Nucleus accumbens (tissue), 56 donors: Measurements from ENCODE around the gene AVL9.
"Not testable (repeated sequence)": the region's sequence is repeated elsewhere in the genome, so short reads cannot be mapped to it uniquely, and the experiment has no call there.

ENCODE experiments used
- DNase-seq, 56 donors: peaks; one replicate each; lab custom pipeline; 2025; lab: John Stamatoyannopoulos, UW

Gene AVL9

DNA sequence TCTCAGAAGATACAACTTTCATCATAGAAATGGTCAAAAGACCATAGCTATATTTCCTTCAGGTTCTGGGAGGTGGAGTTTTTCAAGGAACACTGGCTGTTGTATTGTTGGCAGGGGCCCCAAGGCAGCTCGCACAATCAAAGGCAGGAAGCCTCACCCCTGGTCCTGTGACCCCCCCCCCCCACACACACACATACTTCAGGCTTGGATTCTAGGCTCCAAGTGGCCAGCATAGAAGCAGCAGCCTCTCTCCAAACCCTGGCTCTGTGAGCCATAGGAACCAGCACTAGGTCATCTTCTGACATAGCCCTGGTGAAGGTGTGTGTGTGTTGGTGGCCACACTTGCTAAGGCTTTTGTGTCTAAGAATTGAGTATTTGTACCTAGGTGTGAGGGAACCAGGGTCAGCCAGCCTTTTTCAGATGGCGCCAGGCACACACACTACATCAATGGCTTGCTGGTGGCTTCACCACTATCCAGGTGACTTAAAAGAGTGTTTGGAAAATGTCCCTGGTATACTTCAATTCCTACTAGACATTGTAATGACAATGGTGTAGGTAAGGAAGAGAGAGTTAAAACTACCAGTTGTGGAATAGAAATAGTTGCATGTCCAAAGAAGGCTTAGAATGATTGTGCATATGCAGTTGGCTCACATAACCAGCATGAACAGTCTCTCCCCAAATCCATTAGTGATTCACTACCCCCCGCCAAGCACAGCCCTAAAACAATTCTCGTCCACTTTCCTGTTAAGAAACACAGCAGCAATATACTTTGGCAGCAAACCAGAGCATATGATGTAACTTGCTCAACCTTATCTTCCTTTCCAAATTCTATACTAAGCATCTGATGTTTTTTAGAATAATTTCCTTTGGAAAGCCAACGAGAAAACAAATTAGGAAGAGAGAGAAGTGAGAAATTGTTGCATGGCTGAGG lies 91.3 kb downstream of the AVL9 start:
- DNase-seq = no peak

DNA sequence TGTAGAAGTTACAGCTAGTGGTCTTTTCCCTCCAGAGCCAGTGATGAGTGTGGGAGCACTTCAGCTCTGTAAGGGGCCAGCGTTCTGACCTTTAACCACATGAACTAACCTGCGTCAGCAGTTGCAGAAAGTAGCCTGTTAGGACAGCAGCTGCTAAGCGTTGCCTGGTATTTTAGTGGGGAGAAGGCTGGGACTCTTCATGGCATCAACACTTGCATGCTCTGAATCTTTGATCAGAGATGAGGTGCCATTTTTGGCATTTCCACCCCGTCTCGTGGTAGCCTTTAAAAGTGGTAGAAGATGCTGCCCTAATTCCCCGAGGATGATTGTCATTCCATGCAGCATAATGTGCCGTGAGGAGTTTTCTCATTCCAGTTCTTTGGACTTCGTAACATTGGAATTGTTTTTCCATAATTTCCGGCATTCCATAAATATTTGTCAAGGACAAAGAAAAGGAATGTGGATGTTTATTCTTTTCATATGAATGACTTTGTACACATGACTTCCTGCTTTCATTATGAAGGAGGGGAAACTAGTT lies 92.2 kb downstream of the AVL9 start:
- DNase-seq = no peak

DNA sequence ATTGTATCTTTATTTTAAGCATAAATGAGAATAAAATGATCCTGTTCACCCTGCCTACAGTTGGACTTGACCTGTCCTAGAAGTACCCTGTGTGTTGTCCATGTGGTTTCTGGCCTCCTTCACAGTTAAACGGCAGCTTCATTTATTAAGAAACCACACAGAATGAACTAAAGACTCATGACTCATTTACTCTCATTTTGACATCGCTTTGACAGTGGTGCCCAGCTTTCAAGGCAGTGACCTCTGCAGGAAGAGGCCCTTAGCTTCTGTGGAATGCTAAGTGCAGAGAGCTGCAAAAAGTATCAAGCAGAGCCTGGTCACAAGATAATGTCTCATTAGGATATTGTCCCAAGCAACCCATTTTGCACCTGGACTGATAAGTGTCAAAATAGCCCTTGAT lies 93.4 kb downstream of the AVL9 start:
- no peak for DNase-seq

DNA sequence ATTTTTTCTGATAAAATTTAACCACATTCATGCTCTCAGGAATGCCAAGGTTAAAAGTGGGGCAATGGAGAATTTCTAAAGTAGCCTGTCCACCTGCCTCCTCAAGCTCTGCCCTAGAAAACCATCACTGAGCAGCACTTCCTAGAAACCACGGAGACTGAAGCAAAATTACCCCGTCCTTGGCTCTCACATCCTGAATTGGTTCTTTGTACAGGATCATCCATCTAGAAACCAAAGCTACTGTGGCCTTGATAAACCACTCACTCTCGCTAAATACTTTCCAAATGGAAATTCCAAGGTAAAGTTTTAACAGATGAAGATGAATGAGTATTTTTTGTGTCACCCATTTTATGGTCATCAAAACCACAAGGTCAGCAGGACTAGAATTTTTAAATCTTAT lies 96.6 kb downstream of the AVL9 start:
- DNase-seq = peak in 2 of 56 donors; percentile 5 to 10

DNA sequence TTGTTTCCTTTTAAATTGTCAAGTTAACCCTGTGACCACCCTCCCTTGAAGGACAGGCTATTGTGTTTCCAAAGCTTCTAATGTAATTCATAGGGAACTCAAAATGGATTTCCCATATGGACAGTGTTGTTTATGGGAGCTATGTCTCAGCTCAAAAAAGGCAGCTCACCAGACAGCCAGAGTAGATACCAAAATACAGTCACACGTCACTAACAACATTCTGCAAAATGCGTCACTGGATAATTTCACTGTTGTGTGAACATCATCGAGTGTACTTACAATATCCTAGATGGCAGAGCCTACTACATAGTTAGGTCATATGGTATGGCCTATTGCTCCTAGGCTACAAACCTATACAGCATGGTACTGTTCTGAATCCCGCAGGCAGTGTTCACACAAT lies 97.4 kb downstream of the AVL9 start:
- no peak for DNase-seq

DNA sequence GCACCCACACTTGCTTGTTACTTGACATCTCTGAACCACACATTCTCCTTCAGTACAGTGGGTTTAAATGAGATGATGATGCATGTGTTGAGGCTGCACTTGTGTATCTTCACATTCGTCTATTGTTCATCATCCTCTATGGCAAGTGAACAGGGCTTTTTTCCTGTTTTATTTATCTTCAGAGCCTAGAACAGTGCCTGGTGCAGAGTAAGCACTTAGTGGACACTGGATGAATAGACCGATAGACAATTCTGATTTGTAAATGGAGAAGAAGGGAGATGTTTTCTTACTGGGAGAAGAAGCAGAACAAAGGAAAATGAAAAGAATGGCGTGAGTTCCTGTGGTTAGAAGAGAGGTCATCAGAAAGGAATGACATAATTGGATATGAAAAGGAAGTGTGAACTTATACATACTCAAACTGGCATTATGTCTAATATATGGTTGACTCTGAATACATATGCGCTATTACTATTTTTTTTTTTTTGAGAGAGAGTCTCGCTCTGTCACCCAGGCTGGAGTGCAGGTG lies 99.7 kb downstream of the AVL9 start:
- DNase-seq = no peak

DNA sequence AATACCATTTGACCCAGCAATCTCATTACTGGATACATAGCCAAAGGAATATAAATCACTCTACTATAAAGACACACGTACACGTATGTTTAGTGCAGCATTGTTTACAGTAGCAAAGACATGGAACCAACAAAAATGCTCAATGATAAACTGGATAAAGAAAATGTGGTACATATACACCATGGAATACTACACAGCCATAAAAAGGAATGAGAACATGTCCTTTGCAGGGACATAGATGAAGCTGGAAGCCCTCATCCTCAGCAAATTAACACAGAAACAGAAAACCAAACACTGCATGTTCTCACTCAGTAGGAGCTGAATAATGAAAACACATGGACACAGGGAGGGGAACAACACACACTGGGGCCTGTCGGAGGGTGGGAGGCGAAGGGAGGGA lies 105.9 kb downstream of the AVL9 start:
- not testable (repeated sequence) for DNase-seq

DNA sequence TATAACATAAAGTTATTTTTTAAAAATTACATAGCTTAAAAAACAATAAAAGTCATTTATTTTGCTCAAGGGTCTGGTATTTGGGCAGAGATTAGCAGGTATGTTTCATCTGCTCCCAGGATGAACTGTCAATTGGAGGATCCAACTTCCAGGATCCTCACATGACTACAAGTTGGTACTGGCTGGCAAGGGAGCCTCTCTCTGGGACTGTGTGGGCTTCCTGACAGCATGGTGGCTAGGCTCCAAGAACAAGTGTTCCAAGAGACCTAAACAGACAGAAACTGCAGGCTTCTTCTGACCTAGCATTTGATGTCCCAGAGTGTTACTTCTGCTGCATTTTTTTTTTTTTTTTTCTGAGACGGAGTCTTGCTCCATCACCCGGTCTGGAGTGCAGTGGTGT lies 107.2 kb downstream of the AVL9 start:
- no peak for DNase-seq

DNA sequence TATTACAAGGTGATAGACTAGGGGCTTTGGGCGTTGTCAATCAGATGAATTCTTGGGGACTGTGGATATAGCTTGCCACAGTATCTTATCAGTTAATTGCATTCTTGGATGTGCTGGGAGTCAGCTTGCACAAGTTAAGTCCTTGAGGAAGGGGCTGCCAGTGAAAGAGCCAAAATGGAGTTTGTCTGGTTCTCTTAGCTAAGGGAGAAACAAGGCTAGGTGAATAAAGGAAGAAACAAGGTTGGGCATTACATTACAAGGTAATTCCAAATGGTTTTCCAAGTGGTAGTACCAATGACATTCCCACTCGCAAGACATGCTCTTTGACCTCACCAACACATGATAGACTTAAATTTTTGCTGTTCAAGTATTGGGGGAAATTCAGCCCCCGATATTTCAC lies 108.2 kb downstream of the AVL9 start:
- not testable (repeated sequence) for DNase-seq

DNA sequence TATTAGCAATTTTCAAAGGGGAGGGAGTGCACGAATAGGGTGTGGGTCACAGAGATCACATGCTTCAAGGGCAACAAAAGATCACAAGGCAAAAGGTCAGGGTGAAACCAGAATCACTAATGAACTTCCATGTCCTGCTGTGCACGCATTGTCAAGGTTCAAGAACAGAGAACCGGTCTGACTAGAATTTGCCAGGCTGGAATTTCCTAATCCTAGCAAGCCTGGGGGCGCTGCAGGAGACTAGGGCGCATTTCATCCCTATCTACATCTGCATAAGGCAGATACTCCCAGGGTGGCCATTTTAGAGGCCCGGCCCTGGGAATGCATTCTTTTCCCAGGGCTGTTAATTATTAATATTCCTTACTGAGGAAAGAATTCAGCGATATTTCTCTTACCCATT lies 108.8 kb downstream of the AVL9 start:
- DNase-seq = not testable (repeated sequence)

DNA sequence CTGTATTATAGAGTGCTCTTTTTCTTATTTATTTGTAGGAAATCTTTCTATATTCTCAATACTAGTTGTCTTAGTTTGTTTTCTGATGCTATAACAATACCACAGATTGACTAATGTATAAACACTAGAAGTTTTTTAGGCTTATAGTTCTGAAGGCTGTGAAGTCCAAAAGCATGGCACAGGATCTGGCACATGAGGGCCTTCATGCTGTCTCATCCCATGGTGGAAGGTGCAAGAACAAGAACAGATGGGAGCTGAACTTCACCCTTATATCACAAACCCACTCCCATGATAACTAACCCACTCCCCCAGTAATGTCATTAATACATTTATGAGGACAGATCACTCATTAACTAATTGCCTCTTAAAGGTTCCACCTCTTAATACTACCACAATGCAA lies 109.7 kb downstream of the AVL9 start:
- DNase-seq = no peak

DNA sequence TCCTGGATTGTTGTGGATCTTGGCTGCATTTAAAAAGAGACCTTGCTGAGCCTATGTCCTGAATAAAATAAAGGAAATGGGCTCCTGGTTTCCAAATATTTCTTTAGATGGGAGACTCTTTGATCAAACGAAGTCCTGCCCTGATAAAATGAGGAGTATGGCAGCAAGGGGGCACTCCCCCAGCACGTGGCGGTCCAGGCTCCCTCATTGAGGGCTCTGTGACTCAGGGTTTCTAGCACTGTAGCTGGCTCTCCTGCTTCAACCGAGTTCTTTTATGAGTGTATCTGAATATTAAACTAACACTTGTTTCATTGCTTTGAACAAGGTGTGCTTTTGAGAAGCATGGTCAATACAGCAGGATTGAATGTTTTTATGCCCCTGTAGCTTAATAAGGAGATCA lies 114.2 kb downstream of the AVL9 start:
- no peak for DNase-seq

DNA sequence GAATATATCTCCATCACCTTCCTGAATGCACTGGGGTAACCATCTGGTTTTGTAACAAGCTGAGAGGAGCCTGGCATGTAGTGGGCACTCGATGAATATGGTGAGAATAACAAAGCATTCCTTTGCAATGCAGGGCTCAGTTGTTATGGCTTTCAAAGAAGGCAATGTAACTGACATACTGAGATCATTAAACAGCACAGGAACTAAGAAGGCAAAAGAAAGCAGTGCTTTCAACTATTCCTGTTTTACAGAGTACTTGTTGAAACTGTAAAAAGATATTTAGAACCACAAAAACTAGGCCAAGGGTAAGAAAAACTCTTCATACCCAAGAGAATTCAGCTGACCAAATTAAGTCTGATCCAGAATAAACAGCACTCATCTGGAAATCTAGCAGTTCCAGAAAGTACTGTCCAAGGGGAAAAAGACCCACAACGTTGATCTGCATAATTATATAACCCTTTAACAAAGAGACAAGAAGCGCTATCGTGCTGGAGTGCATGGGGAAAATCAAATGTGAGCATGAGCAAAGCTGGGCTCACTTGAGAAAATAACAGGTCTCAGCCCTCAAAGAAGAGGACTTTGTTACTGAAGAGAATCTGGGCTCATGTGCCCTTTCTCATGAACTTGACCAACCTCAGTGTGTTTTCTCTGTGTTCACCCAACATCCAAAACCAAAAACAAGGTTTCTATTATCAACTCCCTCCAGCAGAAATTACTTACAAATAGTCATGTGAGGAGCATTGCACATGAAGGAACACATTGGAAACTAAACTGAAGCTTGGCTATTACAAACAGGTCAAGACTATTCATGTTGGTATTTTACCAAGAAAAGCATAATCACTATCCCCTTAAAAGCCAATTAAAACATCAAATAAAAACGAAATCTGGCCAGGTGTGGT lies 116.2 kb downstream of the AVL9 start:
- no peak for DNase-seq

DNA sequence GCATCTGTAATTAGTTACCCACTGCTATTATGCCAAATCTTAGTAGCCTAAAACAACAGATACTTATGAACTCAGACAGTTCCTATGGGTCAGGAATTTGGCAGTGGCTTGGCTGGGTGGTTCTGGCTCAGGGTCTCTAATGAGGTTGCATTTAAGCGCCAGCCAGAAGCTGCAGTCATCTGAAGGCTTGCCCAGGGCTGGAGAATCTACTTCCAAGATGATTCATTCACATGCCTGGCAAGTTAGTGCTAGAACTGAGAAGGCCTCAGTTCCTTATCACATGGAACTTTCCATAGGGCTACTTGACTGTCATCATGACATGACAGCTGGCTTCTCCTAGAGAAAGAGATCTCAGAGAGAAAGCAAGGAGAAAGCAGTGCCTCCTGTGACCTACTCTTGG lies 121.3 kb downstream of the AVL9 start:
- no peak for DNase-seq

DNA sequence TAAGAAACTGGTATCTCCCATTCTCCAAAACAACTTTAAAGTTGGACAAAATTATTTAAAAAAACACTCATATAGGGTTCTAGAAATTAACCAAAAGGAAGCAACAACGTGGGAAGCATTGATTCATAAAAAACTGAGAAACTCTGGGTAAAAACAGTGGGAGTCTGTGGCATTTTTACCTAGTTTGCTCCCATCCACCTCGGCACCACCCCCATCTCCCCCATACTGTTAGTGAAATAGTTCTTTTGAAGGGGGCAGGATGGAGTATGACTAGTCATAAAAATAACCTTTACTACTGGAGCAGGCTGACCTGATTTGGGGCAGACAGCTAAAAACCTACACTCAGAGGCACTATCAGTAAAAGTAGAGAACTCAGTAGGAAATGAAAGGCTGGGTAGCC lies 123.2 kb downstream of the AVL9 start:
- DNase-seq = no peak

DNA sequence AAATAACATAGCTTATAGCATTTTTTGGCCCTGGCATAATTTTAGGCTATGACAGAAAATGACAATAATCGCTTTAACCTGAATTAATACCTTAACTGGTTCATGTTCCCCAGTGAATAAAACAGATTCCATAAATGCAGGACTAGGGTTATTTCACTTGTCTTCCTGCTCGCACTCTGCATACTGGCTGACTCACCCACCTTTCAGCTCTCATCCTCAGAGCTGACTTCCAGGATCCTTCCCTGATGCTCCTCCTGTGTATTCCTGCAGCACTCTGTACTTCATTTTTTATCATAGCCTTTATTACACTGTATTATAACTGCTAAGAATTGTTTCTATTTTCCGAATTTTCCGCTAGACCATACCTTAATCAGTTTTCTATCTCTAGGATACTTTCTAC lies 123.7 kb downstream of the AVL9 start:
- DNase-seq = no peak

DNA sequence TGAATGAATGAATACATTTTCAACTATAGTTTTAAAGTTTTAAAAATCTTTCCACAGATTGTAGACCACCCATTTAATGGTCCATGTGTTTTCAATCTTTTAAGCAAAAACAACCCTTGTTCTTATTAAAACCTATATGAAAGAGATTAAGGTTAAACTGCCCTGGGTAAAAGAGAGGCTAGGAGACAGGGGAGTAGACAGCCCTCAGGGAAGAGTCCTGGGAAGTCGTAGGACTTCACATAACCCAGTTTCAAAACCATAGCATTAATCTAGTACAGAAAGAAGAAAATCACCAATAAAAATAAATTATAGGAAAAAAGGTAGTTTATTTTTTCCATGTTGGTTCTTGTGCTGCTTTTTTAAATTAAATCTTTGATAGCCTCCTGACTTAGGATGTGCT lies 124.1 kb downstream of the AVL9 start:
- not testable (repeated sequence) for DNase-seq

DNA sequence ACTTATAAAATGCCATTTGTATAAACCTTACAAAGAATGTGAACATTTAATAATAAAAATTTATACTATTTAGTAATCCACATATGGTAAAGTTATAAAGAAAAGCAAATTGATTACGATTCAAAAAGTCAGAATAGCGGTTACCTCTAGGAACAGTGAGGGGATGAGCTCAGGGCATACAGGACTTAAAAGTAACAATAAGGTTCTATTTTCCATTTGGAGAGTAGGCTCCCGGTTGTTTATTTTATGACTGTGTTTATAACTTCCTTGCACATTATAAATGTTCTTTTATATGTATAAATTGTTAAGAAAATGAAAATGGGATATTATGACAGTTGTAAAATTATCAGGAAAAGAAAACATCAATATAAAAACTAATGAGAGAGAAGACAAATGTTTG lies 135.7 kb downstream of the AVL9 start:
- DNase-seq = no peak

DNA sequence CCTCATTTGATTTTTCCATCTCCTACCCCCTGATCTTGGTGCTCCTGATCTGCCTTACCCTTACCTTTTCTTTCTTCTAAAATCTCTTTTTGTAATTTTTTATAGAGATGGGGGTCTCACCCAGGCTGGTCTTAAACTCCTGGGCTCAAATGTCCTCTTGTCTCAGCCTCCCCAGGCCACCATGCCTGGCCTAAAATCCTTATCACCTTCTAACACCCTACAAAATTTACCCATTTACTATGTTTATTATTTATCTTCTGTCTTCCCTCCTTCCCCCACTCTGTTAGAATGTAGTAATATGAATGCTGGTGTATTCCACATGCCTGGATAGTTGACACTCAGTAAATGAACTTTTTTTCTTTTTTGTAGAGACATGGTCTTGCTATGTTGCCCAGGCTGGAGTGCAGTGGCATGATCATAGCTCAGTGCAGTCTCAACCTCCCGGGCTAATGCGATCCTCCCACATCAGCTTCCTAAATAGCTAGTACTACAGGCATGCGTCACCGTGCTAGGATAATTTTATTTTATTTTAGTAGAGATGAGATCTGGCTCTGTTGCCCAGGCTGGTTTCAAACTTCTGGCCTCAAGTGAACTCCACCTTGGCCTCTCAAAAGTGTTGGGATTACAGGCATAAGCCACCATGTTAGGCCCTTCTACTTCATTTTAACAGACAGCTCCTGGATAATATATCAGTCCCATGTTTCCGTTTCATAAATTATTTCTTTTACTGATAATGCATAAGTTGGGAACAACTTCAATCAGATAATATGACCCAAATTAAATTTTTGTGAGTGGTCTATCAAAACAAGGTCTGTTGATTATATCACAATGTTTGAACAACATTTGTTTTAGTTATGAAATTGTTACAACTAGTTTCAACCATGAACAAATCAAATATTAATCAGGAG lies 136.6 kb downstream of the AVL9 start:
- not testable (repeated sequence) for DNase-seq

DNA sequence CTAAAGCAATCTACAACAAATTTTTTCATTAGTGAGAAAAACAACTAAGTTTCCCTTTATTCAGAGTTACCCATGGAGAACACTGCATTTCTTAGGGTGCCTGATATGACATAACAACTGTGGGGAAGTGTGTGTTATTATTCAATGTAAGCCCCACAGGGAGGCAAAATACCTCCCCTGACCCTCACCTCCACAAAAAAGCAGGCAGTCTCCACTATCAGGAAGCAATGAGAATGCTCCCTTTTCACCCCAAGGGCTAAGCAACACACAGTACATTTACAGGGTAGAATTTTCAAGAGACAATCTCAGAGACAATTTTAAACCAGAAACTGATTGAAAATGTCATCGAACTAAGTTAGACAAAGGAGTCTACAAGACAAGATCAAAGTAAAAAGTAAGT lies 138.2 kb downstream of the AVL9 start:
- not testable (repeated sequence) for DNase-seq
